Inferior parietal cortex (tissue), 1 donor: ENCODE data around the gene KCNMB3.
"Not testable (repeated sequence)": the region's sequence is repeated elsewhere in the genome, so short reads cannot be mapped to it uniquely, and the experiment has no call there.

Source experiments
- DNase-seq: peaks from one replicate; pipeline ENCODE4 v3.0.0-alpha.2; 2016; ENCODE audit errors: extremely low spot score

Gene KCNMB3

DNA sequence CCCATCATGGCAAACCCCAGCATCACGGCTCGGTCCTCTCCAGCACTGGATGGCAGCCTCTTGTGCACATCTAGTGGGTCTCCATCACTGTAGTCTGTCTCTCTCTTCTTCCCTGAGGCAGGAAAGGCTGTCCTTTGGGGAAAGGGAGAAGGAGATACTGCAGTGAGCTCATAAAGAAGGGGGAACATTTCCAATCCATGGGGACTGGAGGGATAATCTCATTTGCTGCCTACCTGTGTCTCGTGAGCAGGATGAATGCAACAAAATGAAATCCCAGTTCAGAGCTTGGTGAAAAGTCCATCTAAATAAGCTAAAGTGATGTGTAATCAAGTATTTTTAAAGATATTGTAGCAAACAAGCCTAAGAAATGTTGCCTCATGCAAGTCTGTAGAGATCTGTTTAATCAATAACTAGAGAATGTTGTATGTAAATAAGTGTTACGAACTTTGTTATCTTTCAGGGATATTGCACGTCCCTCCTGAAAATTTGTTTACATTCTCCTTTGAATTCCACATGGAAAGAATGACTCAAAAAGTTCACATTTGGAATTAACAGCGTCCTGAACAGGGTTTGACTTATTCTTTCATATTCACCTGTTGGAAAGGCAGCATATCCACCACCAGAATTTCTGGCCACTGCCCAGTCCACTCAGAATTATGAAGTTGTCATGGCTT is at the start of gene KCNMB3:
Gene KCNMB3, minus strand, starts transcription at position 312 of the 674 bp plus-strand sequence. Its CDS starts 124 bp downstream, at position 188.
- no peak for DNase-seq

DNA sequence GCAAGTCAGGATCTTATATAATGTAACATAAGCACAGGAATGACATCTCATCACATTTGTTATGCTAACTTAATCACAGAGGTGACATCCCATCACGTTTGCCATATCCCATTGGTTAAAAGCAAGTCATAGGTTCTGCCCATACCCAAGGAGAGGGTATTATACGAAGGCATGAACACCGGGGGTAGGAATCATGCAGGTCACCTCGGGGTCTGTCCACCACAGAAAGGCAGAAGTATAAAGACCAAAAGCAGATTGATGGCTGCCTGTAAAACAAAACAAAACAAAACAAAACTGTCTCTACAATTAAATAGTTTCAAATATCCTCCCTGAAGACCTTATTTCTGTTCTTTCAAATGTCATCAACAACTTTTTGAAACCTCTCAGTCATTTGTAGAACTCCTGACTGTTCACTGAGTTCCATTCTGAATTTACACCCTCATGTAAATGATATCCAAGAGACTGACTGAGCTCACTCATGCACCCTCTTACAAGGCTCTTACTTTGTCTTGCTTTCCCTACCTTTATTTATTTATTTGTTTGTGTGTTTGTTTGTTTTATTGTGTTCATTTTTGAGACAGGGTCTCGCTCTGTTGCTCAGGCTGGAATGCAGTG is 49.2 kb upstream of the KCNMB3 start:
- DNase-seq = no peak

GRCh38 chr3:179299316-179299715 is 48.4 kb upstream of the KCNMB3 start:
- no peak for DNase-seq

- DNase-seq = no peak
Measured at GRCh38 chr3:179297971-179298725, 47.2 kb upstream of the KCNMB3 start.

DNA sequence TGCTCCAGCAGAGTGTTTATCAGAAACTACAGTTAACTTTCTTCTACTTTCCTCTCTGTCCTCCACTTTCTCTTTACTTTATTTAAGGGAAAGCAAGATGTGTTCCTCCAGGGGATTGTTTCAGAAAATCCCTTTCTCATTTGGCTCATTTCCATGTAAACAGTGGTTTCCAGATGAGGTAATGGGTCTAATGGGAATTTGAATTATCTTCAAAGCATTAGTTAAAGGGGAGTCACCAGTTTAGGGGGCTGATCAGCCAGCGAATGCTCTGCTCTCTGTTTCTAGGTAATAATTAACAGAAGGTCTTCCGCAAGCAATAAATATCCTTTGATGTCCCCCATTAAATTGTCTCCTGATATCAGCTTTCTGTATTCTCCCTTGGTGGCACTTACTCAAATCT is 41.5 kb upstream of the KCNMB3 start:
- no peak for DNase-seq

- DNase-seq = no peak
Measured at GRCh38 chr3:179289295-179289694, 38.4 kb upstream of the KCNMB3 start.

- DNase-seq = no peak
Measured at GRCh38 chr3:179288845-179289244, 37.9 kb upstream of the KCNMB3 start.

DNA sequence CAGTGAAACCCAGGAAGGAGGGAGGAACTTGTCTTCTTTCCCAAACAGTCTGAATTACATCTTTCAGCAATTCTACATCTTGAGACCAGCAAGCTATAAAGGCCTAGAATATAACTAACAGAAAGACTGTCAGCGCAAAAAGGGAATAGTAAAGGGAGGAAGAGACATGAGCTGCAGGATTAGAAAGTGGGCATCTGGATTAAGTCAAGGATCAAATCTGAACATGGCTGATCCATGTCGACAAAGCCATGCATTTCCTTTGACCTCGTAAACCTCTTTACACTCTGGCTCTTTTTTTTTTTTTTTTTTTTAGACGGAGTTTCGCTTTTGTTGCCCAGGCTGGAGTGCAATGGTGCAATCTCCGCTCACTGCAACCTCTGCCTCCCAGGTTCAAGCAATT is 35.4 kb upstream of the KCNMB3 start:
- no peak for DNase-seq

DNA sequence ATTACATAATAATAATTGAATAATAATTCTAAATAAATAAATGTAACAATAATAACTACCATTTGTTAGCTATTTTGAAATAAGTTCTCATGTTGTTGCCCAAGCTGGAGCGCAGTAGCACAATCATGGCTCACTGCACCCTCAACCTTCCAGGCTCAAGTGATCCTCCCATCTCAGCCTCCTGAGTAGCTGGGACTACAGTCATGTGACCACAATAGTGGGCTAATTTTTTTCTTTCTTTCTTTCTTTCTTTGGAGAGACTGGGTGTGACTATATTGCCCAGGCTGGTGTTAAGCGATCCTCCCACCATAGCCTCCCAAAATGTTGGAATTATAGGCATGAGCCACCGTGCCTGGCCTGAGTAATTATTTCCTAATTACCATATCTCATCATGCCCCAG is 30.9 kb upstream of the KCNMB3 start:
- no peak for DNase-seq

DNA sequence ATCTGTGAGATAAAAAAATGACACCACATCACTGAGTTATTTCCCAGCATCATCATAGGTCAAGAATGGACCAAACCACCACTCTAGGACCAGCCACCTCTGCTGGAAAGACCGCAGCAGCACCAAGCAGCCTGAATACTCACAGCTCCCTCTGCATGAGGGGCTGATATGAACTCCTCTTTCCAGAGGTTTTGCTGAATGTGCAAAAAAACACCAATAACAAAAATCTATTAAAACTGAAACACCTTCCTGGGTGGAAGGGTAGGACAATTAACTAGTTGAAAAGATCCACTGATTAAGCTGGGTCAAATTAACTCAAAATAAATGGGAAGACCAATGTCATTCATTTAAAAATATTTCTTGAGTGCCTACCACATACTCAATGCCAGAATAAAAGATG is 28.9 kb upstream of the KCNMB3 start:
- DNase-seq = no peak

GRCh38 chr3:179278932-179279693 is 28.2 kb upstream of the KCNMB3 start:
- no peak for DNase-seq

DNA sequence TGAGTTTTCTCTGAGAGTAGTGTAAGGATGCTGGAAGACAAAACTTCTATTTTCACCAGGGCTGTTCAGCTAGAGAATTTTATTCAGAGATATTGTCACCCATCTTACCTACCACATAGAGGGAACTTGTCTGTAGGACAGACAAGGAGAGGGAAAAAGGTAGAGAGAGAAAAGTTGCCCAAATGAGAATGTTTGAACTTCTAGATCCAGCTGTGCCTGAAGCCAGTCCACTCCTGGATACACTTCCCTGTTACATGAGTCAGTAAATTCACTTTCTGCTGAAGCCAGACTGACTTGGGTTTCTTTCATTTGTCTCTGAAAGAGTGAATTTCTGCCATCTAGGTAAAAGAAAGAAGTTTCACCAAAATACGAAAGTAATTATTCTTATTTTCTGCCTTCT is 27.2 kb upstream of the KCNMB3 start:
- DNase-seq = no peak

DNA sequence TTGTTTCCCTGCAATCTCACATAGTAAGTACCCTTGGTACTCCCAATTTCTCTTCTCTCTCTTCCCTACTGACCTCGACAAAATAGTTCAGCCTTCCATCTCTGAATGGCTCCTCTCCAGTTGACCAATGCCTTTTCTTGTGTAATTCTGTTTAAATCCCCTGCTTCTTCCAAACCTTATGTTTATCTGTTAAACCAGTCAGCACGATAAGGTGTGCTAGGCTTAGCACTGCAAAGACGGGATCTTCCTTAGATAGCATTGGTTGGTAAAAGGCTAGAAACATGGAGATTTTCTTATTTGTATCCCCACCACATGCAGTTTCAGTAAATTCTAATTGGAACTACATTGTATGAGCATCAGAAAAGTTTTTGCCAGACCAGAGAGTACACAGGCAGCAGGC is 25.8 kb upstream of the KCNMB3 start:
- DNase-seq = no peak

DNA sequence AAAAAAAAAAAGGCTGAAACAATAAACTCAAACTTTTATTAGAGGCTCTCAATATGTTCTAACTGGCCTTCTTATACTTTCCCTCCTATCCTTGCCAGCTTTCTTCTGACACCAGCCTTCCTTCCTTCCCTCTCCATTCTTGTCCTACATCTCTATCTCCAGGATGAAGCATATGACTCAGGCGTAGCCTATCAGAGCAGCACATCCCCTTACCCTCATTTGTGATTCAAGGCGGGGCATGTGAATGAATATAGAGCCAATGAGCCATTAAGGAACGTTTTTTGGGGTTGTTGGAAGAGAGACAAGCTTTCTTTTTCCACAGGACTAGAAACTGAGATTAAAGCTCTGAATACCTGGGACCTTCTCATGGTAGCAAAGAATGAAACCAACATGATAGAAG is 25.1 kb upstream of the KCNMB3 start:
- DNase-seq = no peak

- not testable (repeated sequence) for DNase-seq
Measured at GRCh38 chr3:179274434-179274833, 23.5 kb upstream of the KCNMB3 start.

GRCh38 chr3:179272385-179272784 is 21.5 kb upstream of the KCNMB3 start:
- no peak for DNase-seq

- no peak for DNase-seq
Measured at GRCh38 chr3:179269152-179269707, 18.3 kb upstream of the KCNMB3 start.

DNA sequence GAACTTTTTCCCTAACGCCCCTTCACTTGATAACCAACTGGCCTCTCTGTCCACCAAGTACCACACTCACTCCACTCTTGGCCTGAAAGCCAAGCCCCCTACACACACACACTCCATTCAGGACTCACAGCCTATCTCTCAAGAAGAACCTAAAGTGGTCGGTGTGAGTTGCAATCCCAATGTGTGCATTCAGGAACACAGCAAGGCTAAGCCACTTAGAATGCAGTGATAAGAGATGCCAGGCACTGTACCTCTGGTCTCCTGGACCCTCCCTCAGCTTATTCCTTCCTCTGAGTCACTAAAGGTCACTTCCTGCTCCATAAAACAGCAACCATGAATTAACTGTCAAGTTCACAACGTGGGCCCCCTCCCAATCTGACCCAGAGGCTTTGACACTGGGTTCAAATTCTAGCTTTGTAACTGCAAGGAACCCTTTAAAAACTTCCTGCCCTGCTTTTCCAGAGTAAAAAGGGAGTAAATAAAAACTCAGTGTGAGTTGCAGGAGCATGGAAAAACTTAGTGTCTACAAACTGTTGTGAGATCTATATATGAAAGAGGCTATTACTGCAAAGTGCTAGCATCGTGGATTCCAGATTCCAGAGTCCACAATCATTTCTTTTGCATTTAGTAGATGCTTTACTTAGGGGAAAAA is 17.6 kb upstream of the KCNMB3 start:
- no peak for DNase-seq

DNA sequence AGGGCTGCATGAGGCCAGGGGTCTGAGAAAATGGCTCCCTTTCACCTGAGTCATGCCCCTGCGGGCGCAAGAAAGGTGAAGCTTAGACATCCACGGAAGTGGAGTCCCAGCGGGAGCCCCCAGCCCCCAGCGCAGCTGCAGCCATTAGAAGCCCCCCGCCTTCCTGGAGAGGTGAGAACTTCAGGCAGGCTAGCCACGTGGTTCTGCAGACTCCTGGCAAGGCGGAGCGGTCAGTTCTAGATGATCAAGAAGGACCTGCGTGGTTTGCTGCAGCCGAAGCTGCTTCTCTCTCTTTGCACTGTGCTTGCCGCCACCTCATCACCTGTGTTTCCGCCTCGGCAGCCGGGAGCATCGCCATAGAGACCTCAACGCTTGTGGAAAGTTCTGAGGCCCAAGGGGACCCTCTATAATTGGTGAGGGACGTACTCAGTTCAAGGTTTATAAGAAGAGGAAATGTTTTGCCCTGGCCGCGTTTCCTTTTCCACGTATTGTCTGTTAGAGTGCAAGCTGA is 15.8 kb upstream of the KCNMB3 start:
- DNase-seq = no peak

DNA sequence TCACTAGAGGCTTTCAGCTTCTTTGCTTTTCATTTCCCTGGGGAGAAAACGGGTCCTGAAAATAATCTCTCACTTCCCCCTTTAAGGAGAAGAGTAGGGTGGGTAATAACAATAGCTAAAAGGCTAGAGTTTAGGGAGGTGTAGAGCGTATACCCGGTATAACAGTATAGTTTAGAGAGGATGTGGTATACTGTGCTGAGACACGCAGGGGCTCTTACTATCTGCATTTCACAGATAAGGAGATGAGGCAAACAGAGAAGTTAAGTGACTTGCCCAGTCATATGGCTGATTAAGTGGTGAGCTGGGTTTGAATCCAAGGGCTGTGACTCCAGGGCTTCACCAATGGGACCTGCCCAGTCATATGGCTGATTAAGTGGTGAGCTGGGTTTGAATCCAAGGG is 15.0 kb upstream of the KCNMB3 start:
- no peak for DNase-seq

- DNase-seq = no peak
Measured at GRCh38 chr3:179265092-179265491, 14.2 kb upstream of the KCNMB3 start.
